Skeletal muscle tissue (tissue), 4 donors: Measurements from ENCODE around the gene FRS2. TPM values are rescaled to one million over a fixed set of nuclear protein-coding genes. Genes with fewer than 3 reads are reported as not detected.
"Not testable (repeated sequence)": the region's sequence is repeated elsewhere in the genome, so short reads cannot be mapped to it uniquely, and the experiment has no call there.

Experiments
- H3K27ac ChIP-seq: one replicate; pipeline ENCODE4 v1.7.0; 2013; ENCODE audit warnings: mild to moderate bottlenecking, low read depth, low read length, inconsistent platforms
- H3K27me3 ChIP-seq, 3 donors: one replicate each; pipeline ENCODE4 v1.7.0; 2013; ENCODE audit warnings: low read length in 3 of 3; ENCODE audit not compliant: control insufficient read depth in 3 of 3, insufficient read depth in 3 of 3
- H3K36me3 ChIP-seq, 3 donors: one replicate each; pipeline ENCODE4 v1.7.0; 2013; ENCODE audit warnings: low read length in 3 of 3; ENCODE audit not compliant: control insufficient read depth in 3 of 3, insufficient read depth in 3 of 3
- H3K4me1 ChIP-seq, 3 donors: one replicate each; pipeline ENCODE4 v1.7.0; 2013; ENCODE audit warnings: low read length in 3 of 3, mild to moderate bottlenecking in 3 of 3; ENCODE audit not compliant: control insufficient read depth in 3 of 3, insufficient read depth in 3 of 3
- H3K4me3 ChIP-seq, 3 donors: one replicate each; pipeline ENCODE4 v1.7.0; 2013; ENCODE audit warnings: low read length in 3 of 3
- H3K9ac ChIP-seq, 3 donors: one replicate each; pipeline ENCODE4 v1.7.0; 2013; ENCODE audit warnings: low read length in 3 of 3, mild to moderate bottlenecking in 3 of 3, moderate library complexity in 2 of 3, low read depth in 1 of 3
- H3K9me3 ChIP-seq, 3 donors: one replicate each; pipeline ENCODE4 v1.7.0; 2013; ENCODE audit warnings: low read length in 3 of 3; ENCODE audit not compliant: control insufficient read depth in 3 of 3
- total RNA-seq: library from RNA; depleted of rRNA; stranded (reverse); fragments of >200 nt; gene quantifications from one replicate; pipeline ENCODE4 v1.2.3, GENCODE V29; 2014
- donor health status: Osteomylitis.

The FRS2 gene
- total RNA-seq, 1 donor from 2014 or later: 32.9 TPM

DNA sequence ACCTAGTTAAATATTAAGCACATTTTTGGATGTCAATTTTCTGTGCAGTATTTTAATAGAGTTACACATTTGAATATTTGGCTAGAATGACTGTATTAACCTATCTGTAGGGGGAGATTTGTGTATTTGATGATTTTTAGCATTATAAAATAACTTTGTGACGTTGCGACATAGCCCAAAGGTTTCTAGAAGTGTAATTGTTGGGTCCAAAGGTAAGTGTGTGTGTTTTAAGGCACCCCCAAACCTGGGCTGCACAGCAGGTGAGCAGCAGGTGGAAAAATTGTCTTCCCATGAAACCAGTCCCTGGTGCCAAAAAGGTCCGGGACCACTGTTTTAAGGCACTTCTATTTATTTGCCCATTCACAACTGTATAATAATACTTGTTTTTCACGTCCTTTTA, 118.3 kb downstream of the FRS2 start:
- H3K4me1 ChIP-seq: peaks cover 0 to 11% (median 3%) of the 10 kb centered on the region in 3 donors
- H3K4me3 ChIP-seq: no peak overlapping the region
- no peaks in the 10 kb centered on the region for H3K9me3 ChIP-seq
- H3K36me3 ChIP-seq: peaks cover 39 to 64% (median 56%) of the 10 kb centered on the region in 3 donors
- no peaks in the 10 kb centered on the region for H3K27me3 ChIP-seq
- H3K27ac ChIP-seq: no peak overlapping the region
- no peak overlapping the region for H3K9ac ChIP-seq

DNA sequence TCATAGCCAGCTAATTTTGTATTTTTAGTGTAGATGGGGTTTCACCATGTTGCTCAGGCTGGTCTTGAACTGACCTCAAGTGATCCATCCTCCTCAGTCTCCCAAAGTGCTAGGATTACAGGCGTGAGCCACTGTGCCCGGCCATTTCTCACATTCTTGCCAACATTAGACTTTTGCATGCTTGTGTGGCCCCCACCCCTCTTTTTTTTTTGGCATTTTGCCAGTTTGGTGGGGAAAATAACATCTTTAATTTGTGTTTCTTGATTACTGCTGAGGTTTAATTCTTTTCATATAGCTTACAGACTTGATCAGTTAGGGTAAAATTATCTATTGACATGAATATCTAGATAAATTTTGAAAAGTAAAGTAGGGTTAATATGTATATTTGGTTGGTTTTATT, 118.9 kb downstream of the FRS2 start:
- Histone ChIP-seq H3K4me1 (peaks cover 0 to 11% (median 3%) of the 10 kb centered on the region in 3 donors), H3K9ac (no peak overlapping the region), H3K4me3 (no peak overlapping the region), H3K27ac (no peak overlapping the region), H3K27me3 (no peaks in the 10 kb centered on the region), H3K36me3 (peaks cover 44 to 69% (median 61%) of the 10 kb centered on the region in 3 donors), H3K9me3 (no peaks in the 10 kb centered on the region)

DNA sequence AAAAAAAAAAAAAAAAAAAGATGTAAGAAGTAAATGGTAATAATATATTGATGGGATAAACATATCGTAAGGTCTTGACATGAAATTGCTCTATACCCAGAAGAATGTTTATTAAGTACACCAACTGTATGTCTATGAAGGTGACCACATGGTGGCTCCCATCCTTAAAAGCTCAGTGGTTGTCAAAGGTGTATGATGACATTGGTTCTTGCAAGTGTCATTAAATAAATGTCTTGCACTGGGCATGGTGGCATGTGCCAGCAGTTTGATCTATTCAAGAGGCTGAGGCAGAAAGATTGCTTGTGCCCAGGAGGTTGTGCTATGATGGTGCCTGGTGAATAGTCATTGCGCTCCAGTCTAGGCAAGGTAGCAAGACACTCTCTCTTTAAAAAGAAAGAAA, 125.5 kb downstream of the FRS2 start:
- H3K27me3 ChIP-seq: no peaks in the 10 kb centered on the region
- H3K36me3 ChIP-seq: peaks cover 50 to 80% (median 80%) of the 10 kb centered on the region in 3 donors
- H3K9ac ChIP-seq: no peak overlapping the region
- H3K4me3 ChIP-seq: no peak overlapping the region
- no peaks in the 10 kb centered on the region for H3K4me1 ChIP-seq
- H3K27ac ChIP-seq: no peak overlapping the region
- H3K9me3 ChIP-seq: no peaks in the 10 kb centered on the region

DNA sequence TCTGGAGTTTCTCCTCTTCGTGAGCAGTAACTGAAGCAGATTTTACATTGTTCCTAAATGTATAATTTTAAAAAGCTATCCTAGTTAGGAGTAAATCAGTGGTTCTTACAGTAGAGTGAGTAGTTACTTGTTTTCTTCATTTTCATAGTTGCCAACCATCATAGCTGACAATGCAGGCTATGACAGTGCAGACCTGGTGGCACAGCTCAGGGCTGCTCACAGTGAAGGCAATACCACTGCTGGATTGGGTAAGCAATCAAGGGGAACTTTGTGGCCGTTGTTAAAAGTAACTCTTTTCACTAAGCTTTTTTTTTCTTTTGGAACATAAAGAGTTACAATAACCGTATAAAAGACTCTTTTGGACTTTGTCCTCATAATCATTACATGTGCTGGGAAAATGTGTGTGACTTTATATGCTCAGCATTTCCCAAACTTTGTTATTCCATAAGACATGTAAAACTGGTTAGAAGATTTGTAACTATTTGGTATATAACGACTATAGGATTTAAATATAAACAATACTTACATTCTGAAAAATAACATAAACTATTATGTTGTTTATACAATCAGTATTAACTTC, 128.1 kb downstream of the FRS2 start:
- H3K9ac ChIP-seq: no peak overlapping the region
- peaks cover 44 to 86% (median 70%) of the 10 kb centered on the region in 3 donors for H3K36me3 ChIP-seq

DNA sequence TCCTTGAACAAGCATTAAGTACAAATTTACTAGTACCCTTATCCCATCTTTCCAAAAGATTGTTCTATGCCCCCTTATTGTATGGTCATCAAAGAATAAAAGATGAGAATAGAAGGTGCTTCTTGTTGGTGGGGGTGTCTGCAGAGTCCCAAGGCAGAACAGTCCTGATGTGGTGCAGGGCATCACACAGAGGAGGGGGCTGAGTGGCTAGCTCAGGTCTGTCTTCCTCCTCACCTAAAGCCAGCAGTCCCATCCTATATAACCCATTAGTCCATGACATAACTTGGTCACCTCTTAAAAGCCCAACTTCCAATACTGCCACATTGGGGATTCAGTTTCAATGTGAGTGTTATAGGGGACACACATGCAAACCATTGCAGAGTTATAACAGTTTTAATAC, 130.6 kb downstream of the FRS2 start:
- no peak overlapping the region for H3K27ac ChIP-seq
- peaks cover 31 to 68% (median 53%) of the 10 kb centered on the region in 3 donors for H3K36me3 ChIP-seq
- H3K9ac ChIP-seq: no peak overlapping the region

More for the DNA sequence above, 128.1 kb downstream of the FRS2 start:
- Histone ChIP-seq H3K27ac (no peak overlapping the region), H3K4me1 (no peaks in the 10 kb centered on the region), H3K27me3 (no peaks in the 10 kb centered on the region), H3K9me3 (no peaks in the 10 kb centered on the region), H3K4me3 (no peak overlapping the region)

DNA sequence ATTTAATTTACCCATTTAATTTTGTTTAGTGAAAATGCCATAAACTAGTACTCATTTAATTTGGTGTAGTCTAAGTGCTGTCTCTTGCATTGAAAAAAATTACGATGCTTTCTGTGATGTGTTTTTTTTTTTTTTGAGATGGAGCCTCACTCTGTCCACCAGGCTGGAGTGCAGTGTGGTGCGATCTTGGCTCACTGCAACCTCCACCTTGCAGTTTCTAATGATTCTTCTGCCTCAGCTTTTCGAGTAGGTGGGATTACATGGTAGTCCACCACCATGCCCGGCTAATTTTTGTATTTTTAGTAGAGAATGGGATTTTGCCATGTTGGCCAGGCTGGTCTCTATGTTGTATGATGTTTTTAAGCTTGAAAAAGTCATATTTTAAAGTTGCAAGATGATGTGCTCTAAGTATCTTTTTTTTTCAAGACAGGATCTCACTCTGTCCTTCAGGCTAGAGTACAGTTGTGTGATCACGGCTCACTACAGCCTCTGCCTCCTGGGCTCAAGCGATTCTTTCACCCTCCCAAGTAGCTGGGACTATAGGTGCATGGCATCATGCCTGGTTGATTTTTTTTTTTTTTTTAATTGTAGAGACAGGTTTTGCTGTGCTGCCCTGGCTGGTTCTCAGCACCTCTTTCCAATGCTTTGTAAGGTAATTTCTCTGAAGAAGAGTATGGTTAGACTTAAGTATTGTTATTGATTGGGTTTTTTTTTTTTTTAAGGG, 131.9 kb downstream of the FRS2 start:
- Histone ChIP-seq H3K4me3 (no peak overlapping the region), H3K36me3 (peaks cover 28 to 59% (median 41%) of the 10 kb centered on the region in 3 donors), H3K27ac (no peak overlapping the region), H3K27me3 (no peaks in the 10 kb centered on the region), H3K9me3 (no peaks in the 10 kb centered on the region), H3K9ac (no peak overlapping the region), H3K4me1 (no peaks in the 10 kb centered on the region)

More for the DNA sequence above, 130.6 kb downstream of the FRS2 start:
- no peak overlapping the region for H3K4me3 ChIP-seq
- H3K4me1 ChIP-seq: no peaks in the 10 kb centered on the region
- no peaks in the 10 kb centered on the region for H3K9me3 ChIP-seq
- H3K27me3 ChIP-seq: no peaks in the 10 kb centered on the region

DNA sequence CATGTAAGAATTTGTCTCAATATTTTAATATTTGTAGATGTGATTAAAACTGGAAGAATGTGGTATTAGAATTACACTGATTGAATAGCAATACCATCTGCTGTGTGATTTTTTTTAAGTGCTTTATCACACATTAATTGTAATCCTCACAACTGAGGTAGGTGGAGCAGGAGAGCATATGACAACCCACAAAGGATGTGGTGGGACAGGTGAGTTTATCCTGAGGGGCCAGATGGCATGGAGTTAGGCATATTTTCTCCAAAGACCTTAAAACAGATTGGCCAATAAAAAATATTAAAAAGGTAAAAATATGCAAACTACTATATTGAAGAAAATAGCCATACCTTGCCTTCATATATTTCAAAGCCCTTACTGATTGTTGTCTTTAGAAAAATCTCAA, 132.8 kb downstream of the FRS2 start:
- Histone ChIP-seq H3K36me3 (peaks cover 25 to 51% (median 33%) of the 10 kb centered on the region in 3 donors), H3K27ac (no peak overlapping the region), H3K9me3 (no peaks in the 10 kb centered on the region), H3K27me3 (no peaks in the 10 kb centered on the region), H3K4me1 (no peaks in the 10 kb centered on the region), H3K9ac (no peak overlapping the region), H3K4me3 (no peak overlapping the region)

DNA sequence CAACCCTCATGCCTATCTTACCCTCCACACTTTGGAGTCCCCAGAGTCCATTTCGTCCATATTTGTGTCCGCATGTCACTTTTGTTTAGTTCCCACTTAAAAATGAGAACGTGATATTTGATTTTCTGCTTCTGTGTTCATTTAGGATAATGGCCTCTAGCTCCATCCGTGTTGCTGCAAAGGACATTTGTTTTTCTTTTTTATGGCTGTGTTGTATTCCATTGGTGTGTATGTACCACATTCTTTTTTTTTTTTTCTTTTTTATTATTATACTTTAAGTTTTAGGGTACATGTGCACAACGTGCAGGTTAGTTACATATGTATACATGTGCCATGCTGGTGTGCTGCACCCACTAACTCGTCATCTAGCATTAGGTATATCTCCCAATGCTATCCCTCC, 133.4 kb downstream of the FRS2 start:
- H3K9ac ChIP-seq, H3K4me3 ChIP-seq, H3K9me3 ChIP-seq, H3K4me1 ChIP-seq, H3K27me3 ChIP-seq, H3K27ac ChIP-seq: not testable (repeated sequence)
- H3K36me3 ChIP-seq: peaks cover 20 to 45% (median 27%) of the 10 kb centered on the region in 3 donors

DNA sequence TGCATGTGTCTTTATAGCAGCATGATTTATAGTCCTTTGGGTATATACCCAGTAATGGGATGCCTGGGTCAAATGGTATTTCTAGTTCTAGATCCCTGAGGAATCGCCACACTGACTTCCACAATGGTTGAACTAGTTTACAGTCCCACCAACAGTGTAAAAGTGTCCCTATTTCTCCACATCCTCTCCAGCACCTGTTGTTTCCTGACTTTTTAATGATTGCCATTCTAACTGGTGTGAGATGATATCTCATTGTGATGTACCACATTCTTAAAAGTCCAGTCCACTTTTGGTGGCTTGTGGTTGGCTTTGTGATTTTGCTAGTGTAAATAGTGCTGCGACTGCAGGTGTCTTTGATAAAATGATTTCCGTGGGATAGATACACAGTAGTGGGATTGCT, 134.1 kb downstream of the FRS2 start:
- not testable (repeated sequence) for H3K27ac ChIP-seq, H3K9ac ChIP-seq, H3K9me3 ChIP-seq, H3K4me1 ChIP-seq, H3K27me3 ChIP-seq, H3K4me3 ChIP-seq
- H3K36me3 ChIP-seq: peaks cover 17 to 38% (median 20%) of the 10 kb centered on the region in 3 donors

DNA sequence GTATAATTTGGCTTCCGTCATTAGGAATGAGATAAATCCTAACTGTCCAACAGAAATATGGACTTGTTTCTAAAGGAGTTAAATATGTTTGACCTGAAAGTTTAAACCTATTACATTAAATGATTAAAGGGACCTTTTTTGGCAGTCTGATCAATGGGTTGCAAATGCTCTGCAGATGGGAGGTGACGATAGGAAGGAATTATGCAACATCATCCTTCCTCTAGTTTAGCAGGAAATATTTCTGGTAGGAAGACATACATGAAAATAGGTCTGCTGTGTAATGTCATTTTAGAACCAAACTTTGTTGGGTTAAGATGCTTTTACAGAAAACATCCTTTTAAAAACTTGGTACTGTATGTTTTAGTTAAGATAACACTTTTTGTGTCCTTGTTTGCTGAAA, 137.9 kb downstream of the FRS2 start:
- Histone ChIP-seq H3K4me3 (no peak overlapping the region), H3K9ac (no peak overlapping the region), H3K9me3 (no peaks in the 10 kb centered on the region), H3K27me3 (no peaks in the 10 kb centered on the region), H3K27ac (no peak overlapping the region), H3K36me3 (peaks cover 0 to 3% (median 0%) of the 10 kb centered on the region in 3 donors), H3K4me1 (no peaks in the 10 kb centered on the region)
